Esophagus (tissue), 2 donors: ENCODE data around the gene TMEM119. TPM values are rescaled to one million over a fixed set of nuclear protein-coding genes. Genes with fewer than 3 reads are reported as not detected.
"Not testable (repeated sequence)": the region's sequence is repeated elsewhere in the genome, so short reads cannot be mapped to it uniquely, and the experiment has no call there.

Source experiments
- H3K27ac ChIP-seq, 2 donors: one replicate each; pipeline ENCODE4 v1.5.1; 2013; ENCODE audit warnings: low read depth in 2 of 2, mild to moderate bottlenecking in 2 of 2, inconsistent platforms in 1 of 2, low read length in 1 of 2, moderate library complexity in 1 of 2
- H3K27me3 ChIP-seq, 2 donors: one replicate each; pipeline ENCODE4 v1.6.1; 2013; ENCODE audit warnings: low read length in 2 of 2, control low read depth in 1 of 2, mild to moderate bottlenecking in 1 of 2; ENCODE audit not compliant: insufficient read depth in 2 of 2, control insufficient read depth in 1 of 2
- H3K36me3 ChIP-seq, 2 donors: one replicate each; pipeline ENCODE4 v1.6.1; 2013; ENCODE audit warnings: low read length in 1 of 2; ENCODE audit not compliant: control insufficient read depth in 2 of 2, insufficient read depth in 2 of 2
- H3K4me1 ChIP-seq, 2 donors: one replicate each; pipeline ENCODE4 v1.6.1; 2013; ENCODE audit warnings: low read length in 1 of 2; ENCODE audit not compliant: control insufficient read depth in 2 of 2, insufficient read depth in 2 of 2
- H3K4me3 ChIP-seq, 2 donors: one replicate each; pipeline ENCODE4 v1.5.1; 2013; ENCODE audit warnings: low read length in 2 of 2, mild to moderate bottlenecking in 2 of 2, low read depth in 1 of 2, moderate library complexity in 1 of 2
- H3K9me3 ChIP-seq, 2 donors: one replicate each; pipeline ENCODE4 v1.6.1; 2013; ENCODE audit warnings: mild to moderate bottlenecking in 2 of 2, low read depth in 1 of 2, low read length in 1 of 2, moderate library complexity in 1 of 2; ENCODE audit not compliant: control insufficient read depth in 2 of 2, insufficient read depth in 1 of 2
- WGBS, 2 donors: extraction: QIAGEN DNeasy Blood & Tissue Kit; methylation state at CpG; one replicate each; pipeline ENCODE4 v1.1.7; 2013; 5-methylcytosine and 5-hydroxymethylcytosine counted together
- polyA plus RNA-seq, 2 donors: library from polyadenylated mRNA; stranded (reverse); fragments of 200-250 nt; gene quantifications; one replicate each; pipeline ENCODE4 v1.2.3, GENCODE V29; 2013
- donor health status: healthy with polysubstance abuse.
- donor health status: Bipolar disorder and iron deficiency.

Gene TMEM119
- polyA plus RNA-seq, 2 donors: 0.54 to 0.63 TPM

DNA sequence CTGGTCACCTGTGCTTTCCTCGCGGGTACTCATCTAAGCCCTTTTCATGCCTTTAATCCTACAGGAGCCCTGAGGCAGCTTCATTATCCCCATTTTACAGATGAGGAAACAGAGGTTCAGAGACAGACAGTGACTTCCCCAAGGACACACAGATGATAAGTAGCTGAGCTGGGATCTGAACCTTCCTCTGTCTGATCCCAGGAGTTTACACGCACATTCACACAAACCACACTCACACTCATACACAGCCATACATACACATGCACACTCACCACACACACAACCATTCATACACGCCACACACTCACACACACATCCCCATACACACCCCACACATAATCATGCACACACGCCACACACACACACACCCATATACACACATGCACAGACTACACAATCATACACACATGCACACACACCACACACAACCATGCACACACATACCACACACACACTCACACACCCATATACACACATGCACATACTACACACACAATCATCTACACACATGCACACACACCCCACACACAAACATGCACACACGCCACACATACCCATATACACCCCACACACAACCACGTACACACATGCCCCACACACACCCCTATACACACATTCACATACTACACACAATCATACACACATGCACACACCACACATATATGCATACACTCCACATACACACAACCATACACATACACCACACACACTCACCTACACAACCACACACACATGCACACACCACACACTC is 2.7 kb downstream of the TMEM119 start:
- WGBS, 2 donors: 89 to 91% methylated on average over 7 of the region's 7 CpGs
- H3K4me3 ChIP-seq: no peak overlapping the region
- H3K9me3 ChIP-seq: no peaks in the 10 kb centered on the region
- H3K4me1 ChIP-seq: peaks cover 0 to 3% of the 10 kb centered on the region in 2 donors
- H3K36me3 ChIP-seq: no peaks in the 10 kb centered on the region
- H3K27me3 ChIP-seq: no peaks in the 10 kb centered on the region
- H3K27ac ChIP-seq: no peak overlapping the region

DNA sequence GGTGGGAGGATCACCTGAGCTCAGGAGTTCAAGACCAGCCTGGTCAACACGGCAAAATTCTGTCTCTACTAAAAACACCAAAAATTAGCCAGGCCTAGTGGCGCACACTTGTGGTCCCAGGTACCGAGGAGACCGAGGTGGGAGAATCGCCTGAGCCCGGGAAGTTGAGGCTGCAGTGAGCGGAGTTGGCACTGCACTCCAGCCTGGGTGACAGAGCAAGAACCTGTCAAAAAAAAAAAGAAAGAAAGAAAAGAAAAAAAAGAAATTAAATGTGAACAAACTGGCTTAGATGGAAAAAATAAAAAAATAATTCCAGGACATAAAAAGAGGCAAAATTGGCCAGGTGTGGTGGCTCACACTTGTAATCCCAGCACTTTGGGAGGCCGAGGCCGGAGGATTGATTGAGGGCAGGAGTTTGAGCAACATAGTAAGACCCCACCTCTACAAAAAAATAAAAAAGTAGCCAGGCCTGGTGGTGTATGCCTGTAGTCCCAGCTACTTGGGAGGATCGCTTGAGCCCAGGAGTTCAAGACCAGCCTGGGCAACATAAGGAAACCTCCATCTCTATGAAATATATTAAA is 3.5 kb downstream of the TMEM119 start:
- Histone ChIP-seq H3K4me1 (peaks cover 0 to 4% of the 10 kb centered on the region in 2 donors), H3K27ac (no peak overlapping the region), H3K4me3 (no peak overlapping the region), H3K27me3 (no peaks in the 10 kb centered on the region), H3K9me3 (no peaks in the 10 kb centered on the region), H3K36me3 (no peaks in the 10 kb centered on the region)
- 96 to 97% methylated on average over 10 of the region's 10 CpGs for WGBS, 2 donors

- Histone ChIP-seq H3K27ac (no peak overlapping the region), H3K4me3 (no peak overlapping the region), H3K36me3 (no peaks in the 10 kb centered on the region), H3K27me3 (no peaks in the 10 kb centered on the region), H3K4me1 (peaks cover 0 to 7% of the 10 kb centered on the region in 2 donors), H3K9me3 (no peaks in the 10 kb centered on the region)
- 94 to 95% methylated on average over 25 of the region's 25 CpGs for WGBS, 2 donors
Observed at GRCh38 chr12:108592033-108592909, 5.6 kb downstream of the TMEM119 start.

DNA sequence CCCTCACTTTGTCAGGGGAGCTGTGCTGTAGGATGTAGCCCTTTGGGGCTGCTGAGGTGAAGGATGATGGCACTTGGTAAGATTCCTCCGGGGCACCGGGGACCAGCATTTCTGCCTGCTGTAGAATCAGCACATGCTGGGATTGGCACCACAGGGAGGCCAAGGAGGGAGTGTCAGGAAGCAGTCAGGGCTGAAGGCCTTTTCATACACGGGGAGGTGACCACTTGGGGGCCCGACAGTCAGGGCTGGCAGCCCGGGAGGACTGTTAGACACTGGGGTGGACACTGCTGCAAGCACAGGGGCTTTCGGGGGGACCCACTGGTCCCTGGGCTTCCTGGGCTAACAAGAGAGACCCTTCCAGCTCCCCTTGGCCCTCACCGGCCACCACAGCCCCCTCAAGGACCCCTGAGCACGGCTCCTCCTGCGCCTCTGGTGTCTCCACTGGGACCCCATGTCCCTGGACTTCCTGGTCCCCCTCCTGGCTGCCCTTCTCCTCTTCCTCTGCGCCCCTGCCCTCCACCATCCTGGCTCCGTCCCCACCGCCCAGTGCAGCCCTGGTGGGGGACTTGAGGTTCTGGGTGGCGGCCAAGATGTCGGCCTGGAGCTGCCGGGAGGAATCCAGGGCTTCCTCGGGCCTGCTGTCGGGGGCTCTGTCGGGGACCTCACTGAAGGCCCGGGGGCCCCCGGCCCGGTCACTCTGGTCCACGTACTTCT is 6.5 kb downstream of the TMEM119 start:
- Histone ChIP-seq H3K4me3 (no peak overlapping the region), H3K27me3 (no peaks in the 10 kb centered on the region), H3K9me3 (no peaks in the 10 kb centered on the region), H3K27ac (no peak overlapping the region), H3K36me3 (no peaks in the 10 kb centered on the region), H3K4me1 (peaks cover 0 to 7% of the 10 kb centered on the region in 2 donors)
- WGBS, 2 donors: 83 to 86% methylated on average over 22 of the region's 22 CpGs

- H3K4me1 ChIP-seq, H3K27me3 ChIP-seq, H3K9me3 ChIP-seq, H3K27ac ChIP-seq, H3K36me3 ChIP-seq, H3K4me3 ChIP-seq: not testable (repeated sequence)
- 91 to 95% methylated on average over 9 of the region's 9 CpGs for WGBS, 2 donors
Observed at GRCh38 chr12:108590463-108590862, 7.4 kb downstream of the TMEM119 start.

DNA sequence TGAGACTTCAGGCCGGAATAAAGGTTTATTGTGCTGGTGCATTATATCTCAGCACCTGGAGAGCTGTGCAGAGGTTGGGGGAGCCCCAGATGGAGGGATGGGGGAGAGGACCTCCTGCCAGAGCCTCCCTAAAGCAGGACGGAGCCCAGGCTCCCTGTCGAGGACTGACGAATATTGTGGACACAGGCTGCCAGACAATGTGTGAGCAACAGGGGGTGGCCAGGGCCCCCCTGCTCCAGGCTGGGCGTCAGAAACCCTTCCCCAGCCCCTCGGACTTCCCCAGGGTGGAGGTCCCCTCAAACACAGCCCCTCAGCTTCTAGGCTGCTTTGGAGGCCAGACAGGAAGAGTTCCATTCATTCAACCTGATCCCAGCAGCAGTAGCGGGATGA is 8.0 kb downstream of the TMEM119 start:
- H3K36me3 ChIP-seq: no peaks in the 10 kb centered on the region
- H3K27me3 ChIP-seq: no peaks in the 10 kb centered on the region
- no peak overlapping the region for H3K27ac ChIP-seq
- 66 to 71% methylated on average over 7 of the region's 7 CpGs for WGBS, 2 donors
- no peaks in the 10 kb centered on the region for H3K9me3 ChIP-seq
- peaks cover 0 to 3% of the 10 kb centered on the region in 2 donors for H3K4me1 ChIP-seq
- no peak overlapping the region for H3K4me3 ChIP-seq

- 32% methylated on average over 14 to 15 of the region's 15 CpGs for WGBS, 2 donors
- H3K36me3 ChIP-seq: no peaks in the 10 kb centered on the region
- H3K4me3 ChIP-seq: no peak overlapping the region
- H3K9me3 ChIP-seq: no peaks in the 10 kb centered on the region
- peaks cover 0 to 3% of the 10 kb centered on the region in 2 donors for H3K4me1 ChIP-seq
- no peak overlapping the region for H3K27ac ChIP-seq
- H3K27me3 ChIP-seq: no peaks in the 10 kb centered on the region
Observed at GRCh38 chr12:108589028-108589839, 8.7 kb downstream of the TMEM119 start.

- no peaks in the 10 kb centered on the region for H3K36me3 ChIP-seq
- H3K9me3 ChIP-seq: no peaks in the 10 kb centered on the region
- H3K27me3 ChIP-seq: no peaks in the 10 kb centered on the region
- WGBS, 2 donors: 77 to 80% methylated on average over 4 of the region's 4 CpGs
- H3K4me3 ChIP-seq: no peak overlapping the region
- peaks cover 0 to 3% of the 10 kb centered on the region in 2 donors for H3K4me1 ChIP-seq
- H3K27ac ChIP-seq: no peak overlapping the region
Observed at GRCh38 chr12:108587826-108588225, 10.1 kb downstream of the TMEM119 start.
